GM13977 (cell line): ENCODE measurements around the gene PSMD2.

Experiments
- DNase-seq: peaks from one replicate; pipeline ENCODE4 v3.0.0; 2012; ENCODE audit warnings: low spot score
- in situ Hi-C: fragments of 300-500 bp; cut with MboI; formaldehyde crosslinking; loops from one replicate; pipeline ENCODE4 v1.12.0; 2022; ENCODE audit warnings: low sequenced_read_pairs, low pct_unique_long_range_greater_than_20kb, mixed read lengths, inconsistent platforms; ENCODE audit not compliant: unreplicated experiment
- TF ChIP-seq, protein P1 (sequence below): IDR thresholded peaks from 2 replicates; pipeline ENCODE4 v1.5.1; 2012; ENCODE audit warnings: mild to moderate bottlenecking, control low read depth; ENCODE audit not compliant: insufficient read depth; ENCODE audit errors: extremely low read depth, missing control alignments

Gene PSMD2

DNA sequence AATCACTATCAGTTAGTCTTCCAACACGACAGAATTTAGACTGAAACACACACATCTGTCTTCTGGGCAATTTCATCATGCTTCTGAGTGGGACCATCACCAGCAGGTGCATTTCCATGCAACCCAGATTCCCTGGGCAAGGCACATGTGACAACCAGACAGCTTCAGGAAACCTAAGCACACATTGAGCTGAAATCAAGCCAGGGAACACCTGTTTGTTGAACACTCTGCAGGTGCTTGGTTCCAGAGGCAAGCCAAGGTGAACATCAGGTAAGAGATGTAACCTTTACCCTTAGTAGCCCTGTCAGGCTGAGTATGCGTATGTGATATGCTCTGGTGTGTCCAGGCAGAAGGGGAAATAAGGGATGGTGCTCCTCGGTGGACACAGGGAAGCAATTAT lies 3.3 kb upstream of the PSMD2 start:
- DNase-seq: peak; percentile 1
- in situ Hi-C loops: no loop called here

DNA sequence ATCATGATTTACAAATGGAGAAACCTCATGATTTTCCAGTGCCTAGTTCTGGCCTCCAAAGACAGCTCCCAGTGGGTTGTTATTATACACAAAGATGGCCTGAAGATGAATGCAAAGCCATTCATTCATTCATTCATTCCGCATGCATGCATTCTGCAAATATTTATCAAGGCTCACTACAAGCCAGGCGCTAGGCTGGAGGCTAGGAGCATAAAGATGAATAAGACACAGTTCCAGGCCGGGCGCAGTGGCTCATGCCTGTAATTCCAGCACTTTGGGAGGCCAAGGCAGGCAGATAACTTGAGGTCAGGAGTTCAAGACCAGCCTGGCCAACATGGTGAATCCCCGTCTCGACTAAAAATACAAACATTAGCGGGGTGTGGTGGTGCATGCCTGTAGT lies 2.4 kb upstream of the PSMD2 start:
- TF ChIP-seq, protein P1, sequence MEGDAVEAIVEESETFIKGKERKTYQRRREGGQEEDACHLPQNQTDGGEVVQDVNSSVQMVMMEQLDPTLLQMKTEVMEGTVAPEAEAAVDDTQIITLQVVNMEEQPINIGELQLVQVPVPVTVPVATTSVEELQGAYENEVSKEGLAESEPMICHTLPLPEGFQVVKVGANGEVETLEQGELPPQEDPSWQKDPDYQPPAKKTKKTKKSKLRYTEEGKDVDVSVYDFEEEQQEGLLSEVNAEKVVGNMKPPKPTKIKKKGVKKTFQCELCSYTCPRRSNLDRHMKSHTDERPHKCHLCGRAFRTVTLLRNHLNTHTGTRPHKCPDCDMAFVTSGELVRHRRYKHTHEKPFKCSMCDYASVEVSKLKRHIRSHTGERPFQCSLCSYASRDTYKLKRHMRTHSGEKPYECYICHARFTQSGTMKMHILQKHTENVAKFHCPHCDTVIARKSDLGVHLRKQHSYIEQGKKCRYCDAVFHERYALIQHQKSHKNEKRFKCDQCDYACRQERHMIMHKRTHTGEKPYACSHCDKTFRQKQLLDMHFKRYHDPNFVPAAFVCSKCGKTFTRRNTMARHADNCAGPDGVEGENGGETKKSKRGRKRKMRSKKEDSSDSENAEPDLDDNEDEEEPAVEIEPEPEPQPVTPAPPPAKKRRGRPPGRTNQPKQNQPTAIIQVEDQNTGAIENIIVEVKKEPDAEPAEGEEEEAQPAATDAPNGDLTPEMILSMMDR: no peak
- in situ Hi-C loops: no loop called here
- no peak for DNase-seq

More for the DNA sequence above, 3.3 kb upstream of the PSMD2 start:
- TF ChIP-seq, protein P1: no peak

DNA sequence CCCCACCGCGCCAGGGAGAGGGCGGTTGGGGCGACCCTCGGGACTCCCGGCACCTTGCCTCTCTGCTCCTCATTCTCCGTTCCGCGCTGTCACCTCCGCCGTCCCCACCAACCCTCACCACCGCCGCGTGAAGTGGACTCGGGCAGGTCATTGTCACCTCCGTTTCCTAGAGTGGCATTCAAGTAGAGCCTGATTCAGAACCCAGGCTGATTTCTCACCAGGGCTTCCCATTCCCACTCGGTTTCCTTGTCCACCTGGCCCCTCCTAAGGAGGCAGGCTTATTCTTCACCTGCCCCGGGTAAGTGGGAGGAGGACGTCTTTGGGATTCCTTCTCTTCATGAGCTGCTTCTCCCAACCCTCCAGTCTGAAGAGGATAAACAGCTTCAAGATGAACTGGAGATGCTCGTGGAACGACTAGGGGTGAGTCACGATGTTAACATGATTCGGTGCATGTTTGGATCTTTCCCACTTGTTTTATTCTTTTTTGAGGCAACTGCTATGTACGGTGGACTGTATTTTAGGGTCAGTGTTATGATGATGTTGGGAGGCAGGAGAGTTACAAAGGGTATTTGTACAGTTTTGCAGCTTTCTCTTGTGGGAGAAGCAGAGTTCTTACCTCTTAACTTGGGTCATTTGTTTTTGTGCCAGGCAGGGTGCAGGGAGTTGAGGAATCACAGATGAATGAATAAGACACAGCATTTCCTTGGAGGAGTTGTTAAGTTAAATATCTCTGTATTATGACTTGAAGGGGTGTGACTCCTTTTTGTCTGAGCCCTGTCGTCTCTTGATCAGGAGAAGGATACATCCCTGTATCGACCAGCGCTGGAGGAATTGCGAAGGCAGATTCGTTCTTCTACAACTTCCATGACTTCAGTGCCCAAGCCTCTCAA lies 692 bp downstream of the PSMD2 start:
- in situ Hi-C loops: no loop called here
- peak; percentile 12 for DNase-seq
- TF ChIP-seq, protein P1: no peak

DNA sequence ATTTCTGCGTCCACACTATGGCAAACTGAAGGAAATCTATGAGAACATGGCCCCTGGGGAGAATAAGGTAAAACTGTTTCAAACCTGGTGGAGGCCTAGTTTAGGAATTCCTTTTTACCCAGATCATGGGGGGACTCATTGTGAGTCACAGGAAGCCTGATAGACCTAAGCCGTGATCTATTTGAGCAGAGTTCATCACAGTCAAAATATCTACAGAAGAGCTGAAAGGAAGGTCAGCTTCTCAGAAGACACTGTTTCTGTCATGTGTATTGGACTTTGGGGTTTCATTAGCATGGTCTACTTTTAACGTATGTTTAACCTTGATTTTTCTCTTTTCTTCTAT lies 1.3 kb downstream of the PSMD2 start:
- TF ChIP-seq, protein P1: no peak
- in situ Hi-C loops: no loop called here
- no peak for DNase-seq

DNA sequence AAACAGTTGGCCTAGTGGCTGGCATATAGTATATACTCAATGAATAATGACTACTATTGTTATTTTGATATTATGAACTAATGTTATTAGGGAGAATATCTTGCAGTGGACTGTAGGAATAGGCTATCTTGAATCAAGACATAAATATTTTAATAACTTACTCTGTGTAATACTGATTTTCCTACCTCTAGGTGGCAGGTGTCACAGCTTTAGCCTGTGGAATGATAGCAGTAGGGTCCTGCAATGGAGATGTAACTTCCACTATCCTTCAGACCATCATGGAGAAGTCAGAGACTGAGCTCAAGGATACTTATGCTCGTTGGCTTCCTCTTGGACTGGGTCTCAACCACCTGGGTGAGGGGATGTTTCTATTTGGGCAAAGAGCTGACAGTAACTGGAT lies 6.5 kb downstream of the PSMD2 start:
- TF ChIP-seq, protein P1: peak; percentile 15
- in situ Hi-C loops: no loop called here
- no peak for DNase-seq

DNA sequence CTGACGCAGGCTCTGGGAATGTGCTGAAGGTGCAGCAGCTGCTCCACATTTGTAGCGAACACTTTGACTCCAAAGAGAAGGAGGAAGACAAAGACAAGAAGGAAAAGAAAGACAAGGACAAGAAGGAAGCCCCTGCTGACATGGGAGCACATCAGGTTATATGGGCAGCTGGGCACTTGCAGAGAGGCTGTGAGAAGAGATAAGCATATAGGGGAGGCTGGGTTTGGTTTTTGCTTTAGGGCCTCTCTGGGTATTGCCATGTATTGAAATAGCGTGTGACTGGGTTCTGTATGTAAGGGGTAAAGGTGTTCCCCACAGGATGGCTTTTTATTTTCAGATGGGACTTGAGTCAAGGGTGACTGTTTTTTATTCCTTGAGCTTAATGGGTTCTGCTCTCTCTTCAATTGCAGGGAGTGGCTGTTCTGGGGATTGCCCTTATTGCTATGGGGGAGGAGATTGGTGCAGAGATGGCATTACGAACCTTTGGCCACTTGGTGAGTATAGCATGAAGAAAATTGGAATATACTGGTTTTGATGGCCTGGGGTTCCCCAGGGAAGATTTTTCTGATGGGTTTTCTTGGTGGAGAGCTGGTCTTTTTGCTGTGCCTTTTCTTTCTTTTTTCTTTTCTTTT lies 7.4 kb downstream of the PSMD2 start:
- DNase-seq: no peak
- TF ChIP-seq, protein P1: no peak
- in situ Hi-C loops: no loop called here
